H54 (cell line): ENCODE results near the gene ZNF609.

Experiments used
- DNase-seq: peaks from one replicate; pipeline ENCODE4 v3.0.0; 2011; ENCODE audit warnings: low spot score, mixed read lengths; ENCODE audit not compliant: insufficient read length
- FAIRE-seq: peaks from 3 replicates; lab custom pipeline; 2011; peaks lifted over from hg19 to GRCh38; lab: Jason Lieb, UNC
- POLR2A ChIP-seq: IDR thresholded peaks from 2 replicates; pipeline ENCODE4 v1.6.1; 2011; ENCODE audit warnings: low read depth, mild to moderate bottlenecking, low read length

Gene ZNF609

DNA sequence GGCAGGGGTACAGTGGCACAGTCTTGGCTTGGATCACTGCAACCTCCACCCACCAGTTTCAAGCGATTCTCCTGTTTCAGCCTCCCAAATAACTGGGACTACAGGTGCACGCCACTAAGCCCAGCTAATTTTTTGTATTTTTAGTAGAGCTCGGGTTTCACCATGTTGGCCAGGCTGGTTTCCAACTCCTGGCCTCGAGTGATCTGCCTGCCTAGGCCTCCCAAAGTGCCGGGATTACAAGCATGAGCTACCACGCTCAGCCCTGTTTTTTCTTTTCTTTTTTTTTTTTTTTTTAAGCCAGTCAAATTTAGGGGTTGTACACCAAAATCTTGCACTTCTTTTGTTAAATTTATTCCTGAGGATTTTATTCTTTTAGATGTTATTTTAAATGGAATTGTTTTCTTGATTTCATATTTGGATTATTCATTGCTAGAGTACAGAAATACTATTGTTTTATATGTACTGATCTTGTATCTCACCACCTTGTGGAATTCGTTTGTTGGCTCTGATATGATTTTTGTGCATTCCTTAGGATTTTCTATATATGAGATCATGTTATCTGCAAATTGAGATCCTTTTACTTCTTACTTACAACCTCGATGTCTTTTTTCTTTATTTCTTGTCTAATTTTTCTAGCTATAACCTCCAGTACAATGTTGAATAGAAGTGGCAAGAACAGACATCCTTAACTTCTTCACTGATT, 65.6 kb downstream of the ZNF609 start:
- DNase-seq, result no peak
- no peak for TF ChIP-seq POLR2A
- no peak for FAIRE-seq

- FAIRE-seq, result no peak
Measured at GRCh38 chr15:64527263-64527984, 67.0 kb downstream of the ZNF609 start.

DNA sequence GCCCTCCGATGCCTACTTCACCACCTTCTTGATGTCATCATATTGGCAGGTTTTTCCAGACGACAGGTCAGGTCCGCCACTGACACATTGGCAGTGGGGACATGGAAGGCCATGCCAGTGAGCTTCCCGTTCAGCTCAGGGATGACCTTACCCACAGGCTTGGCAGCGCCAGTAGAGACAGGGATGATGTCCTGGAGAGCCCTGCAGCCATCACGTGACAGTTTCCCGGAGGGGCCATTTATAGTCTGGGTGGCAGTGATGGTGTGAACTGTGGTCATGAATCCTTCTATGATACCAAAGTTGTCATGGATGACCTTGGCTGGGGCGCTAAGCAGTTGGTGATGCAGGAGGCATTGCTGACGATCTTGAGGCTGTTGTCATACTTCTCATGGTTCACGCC, 68.5 kb downstream of the ZNF609 start:
- DNase-seq, result no peak
- TF ChIP-seq POLR2A, result no peak
- no peak for FAIRE-seq

More at GRCh38 chr15:64527263-64527984, 67.0 kb downstream of the ZNF609 start:
- TF ChIP-seq POLR2A, result no peak
- peak; percentile 7 for DNase-seq

GRCh38 chr15:64530472-64530871, 70.1 kb downstream of the ZNF609 start:
- no peak for FAIRE-seq
- DNase-seq, result no peak
- no peak for TF ChIP-seq POLR2A

GRCh38 chr15:64530918-64531317, 70.5 kb downstream of the ZNF609 start:
- FAIRE-seq (no peak), DNase-seq (no peak)
- TF ChIP-seq POLR2A, result no peak

DNA sequence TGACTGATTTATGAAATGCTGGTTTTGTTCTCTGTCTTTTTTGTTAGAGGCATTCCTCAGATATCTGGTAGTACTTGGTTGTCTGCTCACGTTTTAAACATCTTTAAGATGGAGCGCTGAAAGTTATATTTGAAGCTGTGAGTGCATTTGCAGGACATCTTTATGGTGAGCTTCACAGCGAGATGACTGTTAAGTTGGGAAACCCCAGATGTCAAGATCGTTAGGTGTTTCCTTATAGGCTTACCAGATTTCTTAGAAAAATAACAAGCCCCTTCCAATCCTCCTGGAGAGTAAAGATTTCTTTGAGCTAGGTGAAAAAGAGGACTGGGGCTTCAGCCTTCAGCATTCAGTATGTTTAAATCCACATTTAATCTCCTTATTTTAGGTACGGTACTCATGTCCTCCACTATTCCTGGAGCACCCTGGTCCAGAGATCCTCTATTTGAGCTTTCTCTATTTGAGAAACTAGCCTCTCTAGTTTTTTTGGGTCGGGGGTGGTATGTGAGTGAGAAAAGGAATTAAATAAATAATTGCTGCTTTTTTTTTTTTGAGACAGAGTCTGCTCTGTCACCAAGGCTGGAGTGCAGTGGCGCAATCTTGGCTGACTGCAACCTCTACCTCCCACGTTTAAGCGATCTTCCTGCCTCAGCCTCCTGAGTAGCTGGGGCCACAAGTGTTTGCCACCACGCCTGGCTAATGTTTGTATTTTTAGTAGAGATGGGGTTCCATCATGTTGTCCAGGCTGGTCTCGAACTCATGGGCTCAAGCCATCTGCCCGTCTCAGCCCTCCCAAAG, 72.3 kb downstream of the ZNF609 start:
- DNase-seq (no peak), FAIRE-seq (no peak)

GRCh38 chr15:64535460-64536243, 75.3 kb downstream of the ZNF609 start:
- FAIRE-seq (no peak), DNase-seq (no peak)
- no peak for TF ChIP-seq POLR2A

More for the DNA sequence above, 72.3 kb downstream of the ZNF609 start:
- no peak for TF ChIP-seq POLR2A

DNA sequence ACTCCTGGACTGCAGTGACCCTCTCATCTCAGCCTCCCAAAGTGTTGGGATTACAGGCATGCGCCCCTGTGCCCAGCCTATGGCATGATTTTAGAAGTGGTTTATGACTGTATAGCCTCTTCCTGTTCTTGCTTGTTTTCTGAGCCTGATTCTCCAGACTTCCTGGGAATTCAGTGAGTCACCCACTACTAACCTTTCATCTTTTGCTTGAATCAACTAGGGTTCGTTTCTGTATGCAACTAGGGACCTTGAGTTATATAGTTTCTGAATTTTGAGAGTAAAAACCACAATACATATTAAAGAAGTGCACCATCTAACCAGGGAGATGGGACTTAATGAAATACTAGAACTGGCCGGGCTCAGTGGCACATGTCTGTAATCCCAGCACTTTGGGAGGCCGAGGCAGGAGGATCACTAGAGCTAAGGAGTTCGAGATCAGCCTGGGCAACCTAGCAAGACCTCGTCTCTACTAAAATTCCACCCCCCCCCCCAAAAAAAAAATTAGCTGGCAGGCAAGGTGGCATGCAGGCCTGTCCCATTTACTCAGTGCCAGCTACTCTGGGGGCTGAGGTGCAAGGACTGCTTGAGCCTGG, 76.0 kb downstream of the ZNF609 start:
- TF ChIP-seq POLR2A, result no peak
- FAIRE-seq, result no peak
- DNase-seq, result peak; percentile 33

DNA sequence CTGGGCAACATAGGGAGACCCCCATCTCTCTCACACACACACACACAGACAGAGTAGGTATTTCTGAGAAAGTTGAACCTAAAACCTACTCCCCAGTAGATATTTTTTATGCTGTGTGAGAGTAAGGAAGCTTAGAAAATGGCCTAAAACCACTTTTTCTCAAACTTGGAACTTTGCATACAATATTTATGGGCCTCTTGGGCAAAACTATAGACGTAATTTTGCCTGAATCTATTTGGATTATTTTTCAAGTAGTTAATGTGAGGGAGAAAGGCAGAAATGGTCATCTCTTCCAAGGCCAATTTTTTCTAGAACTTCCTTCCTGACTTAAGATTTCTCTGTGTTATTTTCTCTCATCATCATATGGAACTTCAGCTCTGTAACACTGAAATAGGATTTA, 81.7 kb downstream of the ZNF609 start:
- no peak for TF ChIP-seq POLR2A
- DNase-seq (no peak), FAIRE-seq (no peak)

- DNase-seq (no peak), FAIRE-seq (no peak)
- no peak for TF ChIP-seq POLR2A
Measured at GRCh38 chr15:64544450-64544849, 84.1 kb downstream of the ZNF609 start.

GRCh38 chr15:64547275-64547674, 86.9 kb downstream of the ZNF609 start:
- no peak for FAIRE-seq
- TF ChIP-seq POLR2A, result no peak
- no peak for DNase-seq

GRCh38 chr15:64548235-64548634, 87.9 kb downstream of the ZNF609 start:
- DNase-seq (no peak), FAIRE-seq (no peak)
- no peak for TF ChIP-seq POLR2A

DNA sequence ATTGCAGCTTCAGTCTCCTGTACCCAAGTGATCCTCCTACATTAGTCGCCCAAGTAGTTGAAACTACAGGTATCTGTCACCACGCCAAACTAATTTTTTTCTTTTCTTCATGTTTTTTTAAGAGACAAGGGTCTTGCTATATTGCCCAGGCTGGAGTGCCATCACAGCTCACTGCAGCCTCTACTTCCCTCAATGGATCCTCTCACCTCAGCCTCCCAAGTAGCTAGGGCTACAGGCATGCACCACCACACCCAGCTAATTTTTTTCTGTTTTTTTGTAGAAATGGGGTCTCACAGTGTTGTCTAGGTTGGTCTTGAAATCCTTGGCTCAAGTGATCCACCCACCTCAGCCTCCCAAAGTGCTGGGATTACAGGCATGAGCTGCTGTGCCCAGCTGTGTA, 89.5 kb downstream of the ZNF609 start:
- TF ChIP-seq POLR2A, result no peak
- FAIRE-seq, result no peak

More for the DNA sequence above, 89.5 kb downstream of the ZNF609 start:
- DNase-seq, result no peak
